GM13976 (cell line): Measurements from ENCODE around the gene PRKG1.

Experiments
- DNase-seq: peaks from one replicate; pipeline ENCODE4 v3.0.0; 2012; ENCODE audit warnings: low spot score
- CTCF ChIP-seq: IDR thresholded peaks from 2 replicates; pipeline ENCODE4 v1.5.1; 2012; ENCODE audit warnings: borderline replicate concordance, mild to moderate bottlenecking; ENCODE audit not compliant: insufficient read depth; ENCODE audit errors: extremely low read depth, missing control alignments, control extremely low read depth
- in situ Hi-C: fragments of 300-500 bp; cut with MboI; formaldehyde crosslinking; loops from one replicate; pipeline ENCODE4 v1.12.0; 2022; ENCODE audit warnings: low sequenced_read_pairs, mixed read lengths, inconsistent platforms; ENCODE audit not compliant: unreplicated experiment

The PRKG1 gene

GRCh38 chr10:51886438-51887068 lies 812.3 kb downstream of the PRKG1 start:
- no peak for DNase-seq

GRCh38 chr10:51888263-51888662 lies 814.0 kb downstream of the PRKG1 start:
- DNase-seq = no peak
- in situ Hi-C loops = no loop called here
- no peak for TF ChIP-seq CTCF

More at GRCh38 chr10:51886438-51887068, 812.3 kb downstream of the PRKG1 start:
- in situ Hi-C loops = no loop called here
- no peak for TF ChIP-seq CTCF

GRCh38 chr10:51892313-51892712 lies 818.0 kb downstream of the PRKG1 start:
- in situ Hi-C loops = no loop called here
- no peak for DNase-seq
- TF ChIP-seq CTCF = no peak

- peak; percentile 16 for TF ChIP-seq CTCF
- DNase-seq = no peak
- in situ Hi-C loops = no loop called here
Observed at GRCh38 chr10:51892965-51893658, 818.8 kb downstream of the PRKG1 start.

GRCh38 chr10:51894771-51895578 lies 820.7 kb downstream of the PRKG1 start:
- DNase-seq = no peak
- in situ Hi-C loops = no loop called here
- TF ChIP-seq CTCF = no peak

- in situ Hi-C loops = no loop called here
- TF ChIP-seq CTCF = no peak
- DNase-seq = no peak
Observed at GRCh38 chr10:51896849-51897248, 822.6 kb downstream of the PRKG1 start.
